ENCODE results near the gene RILPL1.
"Not testable (repeated sequence)": the region's sequence is repeated elsewhere in the genome, so short reads cannot be mapped to it uniquely, and the experiment has no call there.

DNA sequence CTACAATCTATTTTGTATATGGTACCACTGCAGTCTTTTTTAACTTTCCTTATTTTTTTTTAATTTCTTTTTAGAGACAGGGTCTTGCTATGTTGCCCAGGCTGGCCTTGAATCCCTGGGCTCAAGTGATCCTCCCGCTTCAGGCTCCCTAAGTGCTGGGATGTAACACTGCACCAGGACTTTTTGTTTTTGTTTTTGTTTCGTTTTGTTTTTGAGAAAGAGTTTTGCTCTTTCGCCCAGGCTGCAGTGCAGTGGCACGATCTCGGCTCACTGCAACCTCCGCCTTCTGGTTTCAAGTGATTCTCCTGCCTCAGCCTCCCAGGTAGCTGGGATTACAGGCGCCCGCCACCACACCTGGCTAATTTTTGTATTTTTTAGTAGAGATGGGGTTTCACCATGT lies 104.4 kb downstream of the RILPL1 start:
- TF ChIP-seq, protein P1, sequence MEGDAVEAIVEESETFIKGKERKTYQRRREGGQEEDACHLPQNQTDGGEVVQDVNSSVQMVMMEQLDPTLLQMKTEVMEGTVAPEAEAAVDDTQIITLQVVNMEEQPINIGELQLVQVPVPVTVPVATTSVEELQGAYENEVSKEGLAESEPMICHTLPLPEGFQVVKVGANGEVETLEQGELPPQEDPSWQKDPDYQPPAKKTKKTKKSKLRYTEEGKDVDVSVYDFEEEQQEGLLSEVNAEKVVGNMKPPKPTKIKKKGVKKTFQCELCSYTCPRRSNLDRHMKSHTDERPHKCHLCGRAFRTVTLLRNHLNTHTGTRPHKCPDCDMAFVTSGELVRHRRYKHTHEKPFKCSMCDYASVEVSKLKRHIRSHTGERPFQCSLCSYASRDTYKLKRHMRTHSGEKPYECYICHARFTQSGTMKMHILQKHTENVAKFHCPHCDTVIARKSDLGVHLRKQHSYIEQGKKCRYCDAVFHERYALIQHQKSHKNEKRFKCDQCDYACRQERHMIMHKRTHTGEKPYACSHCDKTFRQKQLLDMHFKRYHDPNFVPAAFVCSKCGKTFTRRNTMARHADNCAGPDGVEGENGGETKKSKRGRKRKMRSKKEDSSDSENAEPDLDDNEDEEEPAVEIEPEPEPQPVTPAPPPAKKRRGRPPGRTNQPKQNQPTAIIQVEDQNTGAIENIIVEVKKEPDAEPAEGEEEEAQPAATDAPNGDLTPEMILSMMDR (conservative IDR thresholded peaks at IDR 0.05; ENCODE audit: low read depth, low read length): not testable (repeated sequence)
- not testable (repeated sequence) for TF ChIP-seq EZH2 (IDR thresholded peaks at IDR 0.05; ENCODE audit: borderline replicate concordance, low read depth, low read length, poor library complexity, severe bottlenecking)

All from A673 (cell line).